HG02885 (cell line): Measurements from ENCODE around the gene MYLK.
A peak's percentile ranks its signal among the peaks of the same experiment; 100 is the strongest.
"Not testable (repeated sequence)": the region's sequence is repeated elsewhere in the genome, so short reads cannot be mapped to it uniquely, and the experiment has no call there.

Source experiments
- ATAC-seq: cut with Tn5 transposase; IDR thresholded peaks from one replicate; pipeline ENCODE4 v1.9.1; 2021; ENCODE audit warnings: mild to moderate bottlenecking; ENCODE audit not compliant: unreplicated experiment, poor library complexity

Gene MYLK

DNA sequence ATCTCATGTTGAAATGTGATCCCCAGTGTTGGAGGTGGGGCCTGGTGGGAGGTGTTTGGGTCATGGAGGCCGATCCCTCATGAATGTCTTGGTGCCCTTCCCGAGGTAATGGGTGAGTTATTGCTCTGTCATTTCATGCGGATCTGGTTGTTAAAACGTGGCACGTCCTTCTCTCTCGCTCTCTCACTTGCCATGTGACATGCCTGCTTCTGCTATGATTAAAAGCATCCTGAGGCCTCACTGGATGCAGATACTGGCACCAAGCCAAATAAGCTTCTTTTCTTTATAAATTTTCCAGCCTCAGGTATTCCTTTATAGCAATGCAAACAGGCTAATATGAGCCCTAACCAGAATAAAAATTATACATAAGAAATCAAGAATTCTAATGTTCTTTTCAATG lies 267.5 kb downstream of the MYLK start:
- no peak for ATAC-seq

DNA sequence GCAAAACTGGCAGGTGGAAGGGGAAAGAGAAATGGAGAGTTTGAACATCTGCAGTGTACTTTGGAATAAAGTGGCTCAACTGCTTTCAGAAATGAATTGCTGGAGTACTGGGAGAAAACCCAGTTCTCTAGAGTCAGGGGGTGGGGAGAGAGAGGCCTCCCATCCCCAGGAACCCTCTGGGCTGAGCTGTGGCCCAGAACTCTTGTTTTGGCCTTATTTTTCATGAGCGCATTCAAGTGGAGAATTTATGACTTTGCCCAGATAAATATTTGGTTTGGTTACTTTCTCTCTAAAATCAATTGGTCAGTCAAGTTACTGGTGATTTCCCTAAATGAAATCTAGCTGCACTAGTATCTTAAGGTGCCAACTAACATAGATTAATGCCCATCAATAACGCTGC lies 270.6 kb downstream of the MYLK start:
- ATAC-seq: no peak

DNA sequence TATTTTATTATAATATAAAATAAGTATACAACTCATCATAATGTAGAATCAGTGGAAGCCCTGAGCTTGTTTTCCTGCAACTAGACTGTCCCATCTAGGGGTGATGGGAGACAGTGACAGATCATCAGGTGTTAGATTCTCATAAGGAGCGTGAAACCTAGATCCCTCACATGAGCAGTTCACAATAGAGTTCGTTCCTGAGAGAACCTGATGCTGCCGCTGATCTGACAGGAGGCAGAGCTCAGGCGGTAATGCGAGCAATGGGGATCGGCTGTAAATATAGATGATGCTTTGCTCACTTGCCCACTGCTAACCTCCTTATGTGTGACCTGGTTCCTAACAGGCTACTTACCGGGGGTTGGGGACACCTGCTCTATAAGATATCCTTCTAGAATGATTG lies 272.5 kb downstream of the MYLK start:
- ATAC-seq: not testable (repeated sequence)

DNA sequence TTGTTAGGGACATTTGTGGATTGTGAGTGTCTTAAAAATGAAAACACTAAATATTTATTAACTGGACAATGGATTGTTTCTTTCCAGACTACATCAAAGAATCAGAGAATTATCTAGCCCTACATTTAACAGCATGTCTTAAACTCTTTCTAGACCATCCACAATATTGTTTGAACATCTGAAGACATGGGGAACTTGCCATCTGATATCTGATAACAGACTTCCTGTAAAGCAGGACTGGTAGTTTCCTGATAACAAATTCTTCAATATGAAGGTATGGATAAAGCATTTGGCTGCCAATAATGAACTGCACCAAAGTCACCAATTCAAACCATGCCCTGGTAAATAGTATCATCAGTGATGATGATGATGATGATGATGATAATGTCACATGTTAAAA lies 273.1 kb downstream of the MYLK start:
- ATAC-seq: no peak

DNA sequence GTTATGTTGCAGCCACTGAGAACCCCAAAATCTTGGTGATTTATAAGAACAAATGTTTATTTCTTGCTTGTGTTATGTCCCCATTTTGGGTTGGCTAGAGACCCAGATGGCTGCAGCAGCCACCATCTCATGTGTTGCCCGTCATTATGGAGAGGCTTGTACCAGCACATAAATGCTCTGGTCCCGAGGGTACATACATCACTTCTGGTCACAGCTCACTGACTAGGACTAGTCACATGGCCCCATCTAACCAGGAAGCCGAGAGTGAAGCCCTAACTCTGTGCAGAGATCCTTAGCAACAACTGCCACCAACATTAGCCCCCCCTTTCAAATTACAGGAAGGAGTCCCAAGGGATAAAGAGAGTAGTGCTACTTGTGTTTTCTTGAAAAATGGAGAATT lies 273.8 kb downstream of the MYLK start:
- ATAC-seq: peak; percentile 86

DNA sequence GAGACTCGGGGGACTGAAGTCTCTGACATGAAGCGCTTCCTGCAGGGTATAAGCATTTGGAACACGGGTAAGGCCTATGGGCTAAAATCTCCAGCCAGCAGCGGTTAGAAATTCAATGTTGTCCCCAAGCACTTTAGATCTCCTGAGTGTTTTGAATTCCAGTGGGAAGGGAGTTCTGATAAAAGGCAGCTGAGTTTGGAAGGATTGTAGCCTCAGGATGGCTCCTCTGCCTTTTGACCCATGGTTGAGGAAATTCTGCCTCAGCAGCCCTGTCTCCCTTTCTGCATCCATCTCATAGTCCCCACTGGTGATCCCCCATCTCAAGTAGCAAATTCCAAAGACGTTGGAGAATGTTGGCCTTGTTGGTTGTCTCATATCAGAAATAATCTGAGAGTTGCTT lies 275.1 kb downstream of the MYLK start:
- no peak for ATAC-seq

DNA sequence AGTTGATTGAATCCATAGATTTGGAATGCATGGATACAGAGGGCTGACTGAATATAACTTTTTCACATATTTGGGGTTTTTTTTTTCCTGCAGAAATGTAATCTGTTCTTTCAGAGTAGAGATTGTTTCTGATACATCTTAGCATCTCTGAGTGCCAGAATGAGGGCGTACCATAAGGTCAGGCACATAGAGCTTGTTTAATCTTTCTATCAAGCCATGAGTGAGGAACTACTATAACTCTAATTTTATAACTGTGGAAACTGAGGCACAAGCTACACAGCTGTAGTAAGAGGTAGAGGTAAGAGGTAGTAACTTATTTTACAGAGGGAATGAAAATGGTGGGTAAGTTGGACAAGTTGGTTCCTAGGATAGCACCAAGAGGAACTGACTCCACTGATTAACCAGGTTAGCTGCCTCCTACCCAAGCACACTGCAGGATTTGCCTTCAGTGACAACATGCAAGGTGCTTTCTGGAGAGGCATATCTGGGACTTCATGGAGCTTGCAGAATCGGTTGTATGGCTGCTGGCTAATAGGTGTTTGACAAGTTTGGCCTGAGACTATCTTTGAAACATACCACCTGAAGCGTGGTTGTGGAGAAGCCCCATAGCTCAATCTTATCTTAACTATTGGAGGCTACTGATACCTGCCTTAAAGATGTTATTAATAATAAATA lies 275.7 kb downstream of the MYLK start:
- ATAC-seq: no peak

DNA sequence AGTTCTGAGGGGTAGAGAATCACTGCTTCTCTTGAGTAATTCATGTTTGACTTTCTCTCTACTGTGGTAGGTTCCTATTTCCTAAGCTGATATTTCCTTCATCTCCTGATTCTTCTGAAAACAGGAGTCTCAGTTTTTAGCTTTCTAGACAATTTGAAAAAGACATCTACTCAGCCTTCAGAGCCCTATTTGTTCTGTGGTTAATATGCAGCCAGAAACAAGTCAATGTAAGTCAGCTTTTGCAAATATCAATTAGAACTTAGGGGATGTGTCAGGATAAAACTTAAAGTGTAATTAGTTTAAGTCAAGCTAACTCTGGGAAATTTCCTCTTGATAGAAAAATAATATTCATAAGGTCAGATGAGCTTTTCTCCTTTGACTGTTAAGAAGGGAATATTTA lies 277.6 kb downstream of the MYLK start:
- no peak for ATAC-seq

DNA sequence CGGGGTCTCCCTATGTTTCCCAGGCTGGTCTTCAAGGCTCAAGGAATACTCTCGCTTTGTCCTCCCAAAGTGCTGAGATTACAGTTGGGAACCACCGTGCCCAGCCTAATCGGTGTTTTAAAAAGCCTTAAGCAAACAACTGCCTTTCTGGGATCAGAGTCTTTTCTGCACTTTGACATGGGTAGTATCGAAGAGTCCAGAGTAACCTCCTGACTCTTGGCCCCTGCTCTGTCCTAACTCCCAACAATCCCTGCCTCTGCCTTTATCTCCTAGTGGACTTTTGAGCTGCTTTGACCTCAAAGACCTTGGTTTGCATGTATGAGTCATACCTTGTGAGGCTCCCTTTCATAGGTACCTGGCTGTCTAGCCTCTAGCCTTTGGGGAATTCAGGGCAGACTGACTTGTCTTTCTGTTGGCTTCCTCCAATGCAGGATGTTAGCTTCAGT lies 278.3 kb downstream of the MYLK start:
- peak; percentile 69 for ATAC-seq

DNA sequence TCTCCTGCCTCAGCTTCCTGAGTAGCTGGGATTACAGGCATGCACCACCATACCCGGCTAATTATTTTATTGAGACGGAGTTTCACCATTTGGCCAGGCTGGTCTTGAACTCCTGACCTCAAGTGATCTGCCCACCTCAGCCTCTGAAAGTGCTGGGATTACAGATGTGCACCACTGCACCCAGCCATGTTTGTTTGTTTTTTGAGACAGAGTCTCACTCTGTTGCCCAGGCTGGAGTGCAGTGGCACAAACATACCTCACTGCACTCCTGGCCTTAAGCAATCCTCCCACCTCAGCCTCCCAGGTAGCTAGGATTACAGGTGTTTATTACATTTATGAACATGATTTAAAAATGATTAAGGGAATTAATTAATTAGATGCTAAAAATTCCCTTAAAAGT lies 281.0 kb downstream of the MYLK start:
- ATAC-seq: not testable (repeated sequence)

DNA sequence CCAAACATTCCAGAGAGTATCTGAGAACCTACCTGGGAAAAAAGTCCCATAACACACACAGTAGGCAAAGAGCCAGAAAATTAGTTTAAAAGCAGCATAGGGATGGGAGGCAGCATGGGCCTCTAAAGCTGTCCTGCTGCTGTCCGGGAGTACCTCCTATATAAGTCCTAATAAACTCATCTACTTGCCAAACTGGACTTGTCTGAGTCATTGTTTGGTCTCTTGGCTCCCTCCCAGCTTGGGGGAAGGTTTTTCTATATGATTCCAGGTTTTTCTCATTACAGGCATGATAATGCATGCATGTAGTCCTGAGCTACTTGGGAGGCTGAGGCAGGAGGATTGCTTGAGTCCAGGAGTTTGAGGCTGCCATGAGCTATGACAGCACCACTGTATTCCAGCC lies 281.8 kb downstream of the MYLK start:
- ATAC-seq: no peak

DNA sequence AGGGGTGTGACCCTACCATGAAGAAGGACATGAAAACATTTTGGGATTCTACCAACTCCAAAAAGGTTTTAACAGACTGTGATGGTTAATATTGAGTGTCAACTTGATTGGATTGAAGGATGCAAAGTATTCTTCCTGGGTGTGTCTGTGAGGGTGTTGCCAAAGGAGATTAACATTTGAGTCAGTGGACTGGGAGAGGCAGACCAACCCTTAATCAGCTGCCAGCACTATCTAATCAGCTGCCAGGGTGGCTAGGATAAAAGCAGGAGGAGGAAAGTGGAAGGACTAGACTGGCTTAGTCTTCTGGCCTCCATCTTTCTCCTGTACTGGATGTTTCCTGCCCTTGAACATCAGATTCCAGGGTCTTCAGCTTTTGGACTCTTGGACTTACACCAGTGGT lies 283.3 kb downstream of the MYLK start:
- not testable (repeated sequence) for ATAC-seq

DNA sequence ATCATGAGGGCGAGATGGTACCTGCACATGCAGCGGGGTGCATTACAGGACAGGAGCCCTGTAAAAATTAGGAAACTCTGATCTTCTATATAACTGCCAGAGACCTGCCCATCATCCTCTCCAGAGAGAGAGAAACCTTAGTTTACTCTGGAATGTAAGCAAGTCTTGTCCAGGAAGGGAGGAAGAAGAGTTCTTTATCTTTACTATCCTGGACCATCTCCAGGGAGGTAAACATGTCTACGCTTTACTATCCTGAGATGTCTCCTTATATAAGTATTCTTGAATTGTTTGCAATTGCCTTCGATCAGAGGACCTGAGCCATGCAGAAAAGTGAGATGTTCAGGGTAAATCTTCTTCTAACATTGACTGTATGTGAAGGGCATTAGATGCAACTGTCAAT lies 286.6 kb downstream of the MYLK start:
- no peak for ATAC-seq

DNA sequence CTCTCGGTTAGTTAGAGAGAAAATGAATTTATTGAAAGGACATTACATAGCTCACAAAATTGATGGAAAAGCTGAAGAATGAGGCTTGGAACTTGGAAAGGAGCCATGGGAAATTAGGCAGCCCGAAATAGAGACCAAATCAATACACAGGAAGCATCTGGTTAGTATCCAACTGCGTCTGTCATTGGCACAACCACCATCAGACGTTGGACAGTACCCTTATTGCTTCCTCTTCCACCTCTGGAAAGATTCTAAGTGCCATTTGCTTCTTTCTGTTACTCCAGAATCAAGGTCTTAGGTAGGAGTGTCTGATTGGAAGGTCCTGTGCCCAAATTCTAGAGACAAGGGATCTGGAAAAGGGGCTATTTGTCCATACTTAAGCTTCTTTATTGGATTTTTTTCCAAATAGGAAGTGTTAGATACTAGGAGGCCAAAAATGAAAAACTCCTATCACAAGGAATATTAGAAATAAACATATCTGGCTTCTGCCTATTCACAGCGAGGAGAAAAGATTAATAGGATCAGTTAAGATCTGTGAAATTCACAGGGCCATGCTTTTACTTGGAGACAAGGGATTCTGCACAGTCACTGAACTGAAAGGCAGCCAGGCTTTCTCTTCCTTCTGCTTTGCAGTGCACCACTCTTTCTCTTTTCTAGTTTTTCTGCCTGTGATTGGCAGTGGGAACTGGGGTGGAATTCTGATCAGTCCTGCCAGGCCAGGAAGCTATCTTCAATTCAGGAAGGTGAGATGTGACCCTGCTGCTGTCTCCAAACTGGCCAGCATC lies 288.5 kb downstream of the MYLK start:
- no peak for ATAC-seq

DNA sequence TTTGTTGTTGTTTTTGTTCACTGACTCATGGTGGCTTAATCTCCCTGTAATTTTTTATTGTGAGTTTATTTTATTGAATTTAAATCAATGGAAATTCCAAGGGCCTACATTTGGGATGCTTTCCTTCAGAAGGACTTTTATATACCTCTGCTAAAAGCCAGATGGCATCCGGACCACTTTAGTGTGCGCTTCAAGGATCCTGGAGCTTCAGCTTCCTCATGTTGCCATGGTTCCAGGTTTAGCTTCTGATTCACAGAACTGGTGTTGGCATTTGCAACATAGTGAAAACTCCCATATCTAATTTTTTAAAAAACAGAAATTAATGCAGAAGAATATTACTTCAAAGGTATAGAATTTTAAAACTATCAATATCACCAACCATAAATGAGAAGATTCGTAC lies 290.8 kb downstream of the MYLK start:
- no peak for ATAC-seq

DNA sequence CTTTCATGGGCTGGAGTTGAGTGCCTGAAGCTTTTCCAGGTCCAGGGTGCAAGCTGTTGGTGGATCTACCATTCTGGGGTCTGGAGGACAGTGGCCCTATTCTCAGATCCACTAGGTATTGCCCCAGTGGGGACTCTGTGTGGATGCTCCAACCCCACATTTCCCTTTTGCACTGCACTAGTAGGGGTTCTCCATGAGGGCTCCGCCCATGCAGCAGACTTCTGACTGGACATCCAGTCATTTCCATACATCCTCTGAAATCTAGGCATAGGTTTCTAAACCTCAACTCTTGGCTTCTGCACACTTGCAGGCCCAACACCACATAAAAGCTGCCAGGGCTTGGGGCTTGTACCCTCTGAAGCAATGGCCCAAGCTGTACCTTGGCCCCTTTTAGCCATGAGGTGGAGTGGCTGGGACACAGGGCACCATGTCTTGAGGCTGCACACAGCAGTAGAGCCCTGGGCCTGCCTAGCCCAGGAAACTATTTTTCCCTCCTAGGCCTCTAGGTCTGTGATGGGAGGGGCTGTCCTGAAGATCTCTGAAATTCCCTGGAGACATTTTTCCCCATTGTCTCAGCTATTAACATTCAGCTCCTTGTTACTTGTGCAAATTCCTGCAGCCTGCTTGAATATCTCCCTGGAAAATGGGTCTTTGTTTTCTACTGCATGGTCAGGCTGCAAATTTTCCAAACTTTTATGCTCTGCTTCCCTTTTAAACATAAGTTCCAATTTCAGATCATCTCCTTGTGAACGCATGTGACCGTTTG lies 293.3 kb downstream of the MYLK start:
- ATAC-seq: no peak

DNA sequence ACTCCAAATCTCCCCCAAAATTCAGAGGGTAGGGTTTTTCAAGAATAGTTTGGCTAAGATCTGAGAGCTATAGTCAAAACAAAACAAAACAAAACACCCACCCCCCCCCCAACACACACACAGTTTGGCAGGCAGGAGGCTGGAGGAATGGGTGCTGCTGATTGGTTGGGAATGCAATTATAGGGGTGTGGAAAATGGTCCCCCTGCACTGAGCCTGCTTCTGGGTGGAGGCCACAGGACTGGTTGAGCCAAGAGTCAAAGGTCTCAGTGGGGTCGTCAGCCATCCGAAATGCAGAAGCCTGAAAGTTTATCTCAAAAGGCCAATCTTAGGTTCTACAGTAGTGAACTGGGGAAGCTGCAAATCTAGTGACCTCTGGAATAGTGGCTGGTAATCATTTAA lies 296.7 kb downstream of the MYLK start:
- no peak for ATAC-seq

DNA sequence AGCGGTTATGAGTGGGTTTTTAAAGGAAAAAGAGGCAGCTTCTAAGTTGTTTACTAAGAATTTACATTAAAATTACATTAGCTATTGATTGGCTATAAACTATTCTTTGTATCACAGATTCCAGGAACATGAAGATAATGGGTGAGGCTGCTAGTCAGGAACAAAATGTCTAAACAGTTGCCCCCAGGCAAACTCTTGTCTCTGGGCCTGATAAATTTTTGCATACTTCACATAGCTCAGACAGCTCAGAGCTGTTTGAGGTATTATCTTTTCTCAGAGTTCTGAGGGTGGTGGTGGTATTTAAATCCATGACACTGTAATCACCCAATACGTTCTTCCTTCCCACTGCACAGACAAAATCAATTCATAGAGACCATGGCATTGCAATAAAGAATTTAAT lies 297.2 kb downstream of the MYLK start:
- ATAC-seq: no peak

DNA sequence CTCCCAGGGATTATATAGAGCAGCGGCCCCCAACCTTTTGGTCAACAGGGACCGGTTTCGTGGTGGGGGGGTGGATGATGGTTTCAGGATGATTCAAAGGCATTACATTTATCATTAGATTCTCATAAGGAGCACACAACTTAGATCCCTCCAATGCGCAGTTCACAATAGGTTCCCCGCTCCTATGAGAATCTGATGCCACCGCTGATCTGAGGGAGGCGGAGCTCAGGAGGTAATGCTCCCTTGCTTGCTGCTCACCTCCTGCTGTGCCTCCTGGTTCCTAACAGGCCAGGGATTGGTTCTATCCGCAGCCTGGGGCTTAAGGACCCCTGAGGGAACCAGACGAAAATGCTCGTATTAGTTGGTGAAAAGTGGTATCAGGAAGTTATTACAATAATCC lies 298.0 kb downstream of the MYLK start:
- no peak for ATAC-seq

DNA sequence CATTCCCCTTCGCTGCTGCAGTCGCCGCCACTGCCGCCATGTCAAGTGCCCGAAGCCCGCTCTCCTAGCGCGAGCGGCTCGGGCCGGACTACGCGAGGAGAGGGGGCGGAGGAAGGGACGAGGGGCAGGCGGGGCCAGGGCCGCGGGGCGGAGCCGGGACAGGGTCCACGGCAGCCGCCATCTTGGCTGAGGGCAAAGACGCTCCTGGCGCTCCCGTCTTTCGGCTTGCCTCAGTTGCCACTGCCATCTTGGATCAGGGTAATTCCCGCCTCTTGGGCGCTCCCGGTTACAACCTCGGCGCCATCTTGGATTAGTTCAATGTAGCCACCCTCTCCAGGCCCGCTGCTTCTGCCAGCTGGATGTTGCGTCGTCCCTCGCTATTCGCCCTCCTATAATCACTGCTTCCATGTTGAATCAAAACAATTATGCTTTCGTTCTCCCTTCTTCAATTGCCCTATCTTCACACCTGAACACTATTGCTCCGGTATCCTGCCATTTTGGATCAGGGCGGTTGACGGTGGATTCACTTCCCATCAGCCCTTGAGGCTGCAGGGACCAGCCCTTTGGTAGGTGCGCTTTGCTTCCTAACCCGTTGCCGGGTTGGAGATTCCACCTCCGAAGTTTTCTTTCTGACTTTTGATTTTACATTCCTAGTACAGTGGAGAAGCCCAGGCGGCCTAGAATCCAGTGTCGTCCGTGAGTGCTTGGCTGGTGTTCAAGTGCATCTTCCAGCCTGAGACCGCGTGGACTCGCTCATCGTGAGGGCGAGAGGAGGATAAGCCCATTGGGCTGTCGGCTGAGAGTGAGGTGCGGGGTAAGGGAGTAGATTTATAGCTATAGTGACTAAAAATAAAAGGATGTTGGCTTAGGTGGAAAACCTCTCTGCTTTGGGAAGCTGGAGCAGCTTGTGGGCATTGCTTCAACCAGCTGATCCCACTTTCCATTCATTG lies 298.9 kb downstream of the MYLK start, which contains the start of gene HACD2:
TSS of gene HACD2 (minus strand) at position 66 of the 950 bp plus-strand sequence. CDS start at position 40, 26 bp downstream.
- ATAC-seq: peak; percentile 92
